ENCODE measurements around the gene DNAJC22. TPM values are rescaled to one million over a fixed set of nuclear protein-coding genes. Genes with fewer than 3 reads are reported as not detected.

DNAJC22 gene
- total and polyA plus RNA-seq, 9 of the 15 experiments (the other 6 are each of a cell fraction or from before 2014, with no cell fraction given), result 0.10 to 1.2 (median 0.47) TPM

GRCh38 chr12:49322708-49323523 lies 23.8 kb upstream of the DNAJC22 start, which contains the start of gene TROAP (continued):
- TF ChIP-seq HOMEZ (CRISPR knock-in tag; IDR thresholded peaks at IDR 0.05), result no peak
- TF ChIP-seq TCFL5 (CRISPR knock-in tag; conservative IDR thresholded peaks at IDR 0.05), result no peak
- no peak for TF ChIP-seq DLX4 (CRISPR knock-in tag; IDR thresholded peaks at IDR 0.05)
- no peak for TF ChIP-seq MCM5 (IDR thresholded peaks at IDR 0.05; ENCODE audit: low read depth)
- no peak for TF ChIP-seq RB1 (IDR thresholded peaks at IDR 0.05; ENCODE audit: low read depth)
- TF ChIP-seq CBX8 (IDR thresholded peaks at IDR 0.05; ENCODE audit: borderline replicate concordance, extremely low read depth, low read depth, low read length, poor library complexity, severe bottlenecking), result no peak
- TF ChIP-seq BCL6 (CRISPR knock-in tag; IDR thresholded peaks at IDR 0.05), result no peak
- TF ChIP-seq ZNF134 (CRISPR knock-in tag; conservative IDR thresholded peaks at IDR 0.05), result no peak
- no peak for TF ChIP-seq MXD1 (CRISPR knock-in tag; IDR thresholded peaks at IDR 0.05; ENCODE audit: borderline replicate concordance, poor library complexity, severe bottlenecking)
- no peak for TF ChIP-seq CEBPG (CRISPR knock-in tag; IDR thresholded peaks at IDR 0.05)
- no peak for TF ChIP-seq CEBPG (tag; conservative IDR thresholded peaks at IDR 0.05 in 1 of 2, IDR thresholded peaks at IDR 0.05 in 1 of 2)
- no peak for TF ChIP-seq LEF1 (IDR thresholded peaks at IDR 0.05)
- TF ChIP-seq ZNF79 (CRISPR knock-in tag; IDR thresholded peaks at IDR 0.05; ENCODE audit: low read depth), result no peak
- no peak for TF ChIP-seq SMARCA4 (IDR thresholded peaks at IDR 0.05)
- TF ChIP-seq POLR2G (IDR thresholded peaks at IDR 0.05; ENCODE audit: low read depth, low read length), result peak; percentile 98
- no peak for TF ChIP-seq MCM3 (IDR thresholded peaks at IDR 0.05)
- TF ChIP-seq UBTF (IDR thresholded peaks at IDR 0.05; ENCODE audit: borderline replicate concordance in 1 of 2, low read depth in 2 of 2, low read length in 2 of 2), result no peak
- peak in 1 of 2 experiments; percentile 74; a peak in 2 of 4 replicates for TF ChIP-seq MNT (conservative IDR thresholded peaks at IDR 0.05)
- TF ChIP-seq BRD4 (IDR thresholded peaks at IDR 0.05), result 0 out of 2 replicates have a peak, but pooled peaks have one; percentile 36
- no peak for TF ChIP-seq KAT8 (IDR thresholded peaks at IDR 0.05; ENCODE audit: low read depth)
- TF ChIP-seq ZC3H8 (IDR thresholded peaks at IDR 0.05), result no peak
- TF ChIP-seq RBM22 (IDR thresholded peaks at IDR 0.05; ENCODE audit: low read depth, low read length, poor library complexity, severe bottlenecking), result no peak
